CMK (cell line): ENCODE data around the gene IL20.

ENCODE experiments used
- DNase-seq: peaks from one replicate; pipeline ENCODE4 v3.0.0-alpha.2; 2010; ENCODE audit warnings: low read depth

Gene IL20

GRCh38 chr1:206904423-206905142 lies 39.2 kb downstream of the IL20 start:
- no peak for DNase-seq

- DNase-seq: no peak
Measured at GRCh38 chr1:206905295-206906164, 40.1 kb downstream of the IL20 start.

- DNase-seq: no peak
Measured at GRCh38 chr1:206907304-206907991, 42.0 kb downstream of the IL20 start.

GRCh38 chr1:206908038-206908437 lies 42.6 kb downstream of the IL20 start:
- DNase-seq: no peak

- no peak for DNase-seq
Measured at GRCh38 chr1:206909161-206909882, 43.9 kb downstream of the IL20 start.

GRCh38 chr1:206909883-206910318 lies 44.5 kb downstream of the IL20 start:
- DNase-seq: no peak

GRCh38 chr1:206911064-206911663 lies 45.7 kb downstream of the IL20 start:
- DNase-seq: no peak

- peak; percentile 51 for DNase-seq
Measured at GRCh38 chr1:206912445-206913095, 47.1 kb downstream of the IL20 start.

GRCh38 chr1:206913766-206914537 lies 48.5 kb downstream of the IL20 start:
- DNase-seq: no peak

- no peak for DNase-seq
Measured at GRCh38 chr1:206915030-206915735, 49.8 kb downstream of the IL20 start.

GRCh38 chr1:206916000-206916709 lies 50.7 kb downstream of the IL20 start:
- DNase-seq: no peak

GRCh38 chr1:206918076-206918475 lies 52.7 kb downstream of the IL20 start:
- no peak for DNase-seq
